Kidney glomerular epithelial cell (primary cell): ENCODE results near the gene PDE6A.
"Not testable (repeated sequence)": the region's sequence is repeated elsewhere in the genome, so short reads cannot be mapped to it uniquely, and the experiment has no call there.

Experiments
- DNase-seq: peaks from one replicate; lab custom pipeline; 2025; lab: John Stamatoyannopoulos, UW

PDE6A gene

DNA sequence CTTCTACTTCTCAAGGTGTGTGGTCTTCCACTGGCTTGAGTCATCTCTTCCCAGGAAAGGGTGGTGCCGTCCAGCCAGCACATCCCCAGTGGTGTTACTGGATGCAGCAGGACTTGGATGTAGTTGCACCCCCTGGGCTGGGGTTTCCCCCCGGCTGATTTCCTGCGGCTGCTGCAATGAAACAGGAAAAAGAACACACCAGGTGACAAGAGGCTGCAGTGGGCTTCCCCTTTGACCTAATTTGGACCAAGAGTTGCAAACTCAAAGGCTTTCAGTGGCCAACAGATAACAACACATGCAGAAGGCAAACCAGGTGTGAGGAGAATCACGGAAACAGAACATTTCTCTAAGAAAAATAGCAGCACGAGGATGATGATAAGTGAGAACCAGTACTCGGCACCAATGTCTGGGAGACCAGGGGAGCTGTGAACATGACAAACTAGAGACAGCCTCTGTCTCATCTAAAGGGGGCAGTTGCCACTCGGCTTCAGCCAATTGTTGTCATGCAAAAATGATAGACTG lies 83.7 kb downstream of the PDE6A start:
- DNase-seq = peak; percentile 8

DNA sequence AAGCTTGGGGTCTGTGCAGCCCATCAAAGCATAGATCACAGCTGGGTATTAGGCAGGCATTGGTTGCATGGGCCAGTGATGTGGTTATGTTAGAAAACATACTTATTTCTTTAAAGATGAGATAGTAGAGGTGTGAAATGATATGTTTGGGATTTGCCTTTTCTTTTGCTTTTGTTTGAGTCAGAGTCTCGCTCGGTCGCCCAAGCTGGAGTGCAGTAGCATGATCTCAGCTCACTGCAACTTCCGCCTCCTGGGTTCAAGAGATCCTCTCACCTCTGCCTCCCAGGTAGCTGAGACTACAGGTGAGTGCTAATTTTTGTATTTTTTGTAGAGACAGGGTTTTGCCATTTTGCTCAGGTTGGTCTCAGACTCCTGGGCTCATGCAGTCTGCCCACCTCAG lies 84.8 kb downstream of the PDE6A start:
- DNase-seq = peak; percentile 67

DNA sequence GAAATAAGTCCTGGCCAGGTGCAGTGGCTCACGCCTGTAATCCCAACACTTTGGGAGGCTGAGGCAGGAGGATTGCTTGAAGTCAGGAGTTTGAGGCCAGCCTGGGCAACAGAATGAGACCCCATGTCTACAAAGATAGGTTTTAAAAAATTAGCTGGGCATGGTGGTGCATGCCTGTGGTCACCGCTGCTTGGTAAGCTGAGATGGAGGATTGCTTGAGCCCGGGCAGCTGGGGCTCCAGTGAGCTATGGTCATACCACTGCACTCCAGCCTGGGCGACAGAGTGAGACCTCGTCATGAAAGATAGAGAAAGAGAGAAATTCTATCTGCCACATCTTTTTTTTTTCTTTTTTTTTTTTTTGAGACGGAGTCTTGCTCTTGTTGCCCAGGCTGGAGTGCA lies 86.1 kb downstream of the PDE6A start:
- DNase-seq = not testable (repeated sequence)

DNA sequence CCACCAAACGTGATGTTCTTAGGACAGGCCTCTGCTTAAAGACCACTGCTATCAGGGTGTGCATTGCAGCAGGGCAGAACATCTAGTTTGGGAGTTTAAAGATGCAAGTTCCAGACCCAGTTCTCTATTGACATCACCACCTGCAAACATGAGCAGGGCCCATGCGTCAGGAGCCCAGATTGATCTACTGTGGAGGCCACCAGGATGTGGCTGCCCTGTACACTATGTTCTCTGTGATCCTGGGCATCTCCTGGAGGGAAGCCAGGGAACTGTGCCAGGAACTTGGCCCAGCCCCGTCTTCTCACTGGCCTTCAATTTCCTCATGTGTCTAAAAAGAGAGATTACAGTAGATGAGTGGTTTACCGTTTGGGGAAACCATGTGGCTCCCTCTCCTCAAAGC lies 87.1 kb downstream of the PDE6A start:
- peak; percentile 17 for DNase-seq

DNA sequence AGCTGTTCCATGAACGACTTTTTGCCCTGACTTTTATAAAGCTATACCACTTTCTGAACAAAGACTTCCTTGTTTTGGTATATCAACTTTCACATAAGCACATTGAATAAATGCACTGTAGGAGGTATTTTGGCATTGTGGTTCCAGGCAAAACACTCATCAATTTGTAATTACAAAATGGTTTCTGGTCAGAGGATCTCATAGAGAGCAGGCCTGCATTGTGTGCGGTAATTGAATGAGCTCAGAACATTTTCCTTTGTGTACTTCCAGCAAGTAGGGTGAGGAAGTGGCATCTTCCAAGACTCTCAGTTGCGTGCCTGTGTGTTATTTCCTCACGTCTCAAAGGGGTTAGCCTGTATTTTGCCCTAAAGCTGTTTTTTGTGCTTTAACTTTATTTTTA lies 89.2 kb downstream of the PDE6A start:
- DNase-seq = no peak

DNA sequence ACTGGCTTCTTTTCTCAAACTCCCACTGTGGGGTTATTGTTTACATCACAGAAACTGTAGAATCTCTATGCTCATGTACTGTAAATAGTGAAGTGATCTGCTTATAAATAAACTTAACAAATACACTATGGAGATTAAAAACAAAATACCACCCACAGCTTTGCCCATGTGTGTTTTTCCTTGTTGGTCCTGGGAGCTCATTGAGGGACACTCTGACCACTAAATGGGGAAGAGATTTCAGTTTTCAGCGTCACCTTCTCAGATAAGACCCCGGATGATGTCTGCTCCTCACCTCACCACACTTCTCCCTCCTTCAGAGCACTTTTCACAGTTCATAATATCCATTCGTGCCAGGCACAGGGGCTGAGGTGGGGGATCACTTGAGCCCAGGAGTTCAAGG lies 89.7 kb downstream of the PDE6A start:
- no peak for DNase-seq

DNA sequence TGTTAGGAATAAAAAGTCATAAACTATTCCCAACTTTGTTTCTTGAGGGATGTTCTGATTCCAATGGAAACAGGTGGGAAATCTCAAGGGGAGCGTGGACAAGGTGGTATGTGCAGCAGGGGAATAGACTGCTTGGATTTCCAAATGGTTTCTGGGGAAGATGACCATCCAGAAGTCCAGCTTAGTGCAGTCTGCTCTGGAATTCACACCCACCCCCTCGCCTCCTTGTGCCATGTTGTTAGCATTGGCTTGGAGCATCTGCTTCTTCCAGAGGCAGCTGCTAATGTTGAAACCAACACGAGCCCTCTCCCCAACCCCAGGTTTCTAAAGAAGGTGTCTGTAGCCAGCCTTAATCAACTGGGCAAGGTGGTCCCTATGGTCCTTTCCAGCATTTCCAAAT lies 90.9 kb downstream of the PDE6A start:
- no peak for DNase-seq

DNA sequence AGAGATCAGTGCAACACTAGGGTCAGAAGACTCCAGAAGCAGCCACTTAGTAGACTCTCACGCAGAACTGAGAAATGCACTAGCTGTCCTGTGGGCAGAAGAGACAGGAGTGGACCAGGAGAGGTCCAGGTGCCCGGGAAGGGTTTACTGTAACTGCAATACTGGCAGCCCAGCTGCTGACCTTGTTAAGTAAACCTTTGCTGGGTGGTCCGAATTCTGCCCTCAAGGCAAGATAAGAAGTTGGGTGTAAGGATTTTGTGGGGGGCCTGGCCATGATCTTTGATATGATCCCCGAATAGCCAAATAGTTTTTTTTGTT lies 91.3 kb downstream of the PDE6A start:
- DNase-seq = no peak

DNA sequence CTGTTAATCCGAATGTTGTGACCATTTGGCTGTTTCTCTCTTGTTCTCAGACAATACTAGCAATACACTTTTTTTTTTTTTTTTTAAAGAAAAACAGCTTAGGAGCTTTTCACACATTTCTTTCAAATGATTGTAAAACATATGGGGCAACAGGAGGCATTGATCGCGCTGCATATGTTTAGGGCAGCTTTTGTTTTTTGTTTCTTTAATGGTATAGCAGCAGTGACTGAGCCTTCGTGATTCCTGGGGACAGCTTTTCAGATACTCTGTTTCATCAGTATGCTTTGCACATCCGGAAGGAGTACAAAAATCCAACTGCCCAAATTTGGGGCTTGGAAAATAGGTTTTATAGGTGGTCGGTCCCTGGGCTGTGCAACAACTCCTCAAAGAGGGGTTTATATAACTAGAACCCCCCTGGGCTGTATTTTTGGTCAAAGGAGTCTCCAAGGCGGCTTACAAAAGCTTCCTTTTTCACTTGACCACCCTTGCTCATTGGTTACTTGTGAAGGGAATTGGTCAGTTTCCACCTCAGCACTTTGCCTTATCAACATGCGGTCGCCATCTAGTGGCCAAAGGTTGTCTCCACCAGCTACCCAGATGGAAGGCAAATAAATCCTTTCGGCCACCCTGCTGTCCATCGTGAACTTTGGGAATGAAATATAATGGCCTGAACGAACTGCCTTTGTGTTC lies 91.8 kb downstream of the PDE6A start:
- peak; percentile 56 for DNase-seq

DNA sequence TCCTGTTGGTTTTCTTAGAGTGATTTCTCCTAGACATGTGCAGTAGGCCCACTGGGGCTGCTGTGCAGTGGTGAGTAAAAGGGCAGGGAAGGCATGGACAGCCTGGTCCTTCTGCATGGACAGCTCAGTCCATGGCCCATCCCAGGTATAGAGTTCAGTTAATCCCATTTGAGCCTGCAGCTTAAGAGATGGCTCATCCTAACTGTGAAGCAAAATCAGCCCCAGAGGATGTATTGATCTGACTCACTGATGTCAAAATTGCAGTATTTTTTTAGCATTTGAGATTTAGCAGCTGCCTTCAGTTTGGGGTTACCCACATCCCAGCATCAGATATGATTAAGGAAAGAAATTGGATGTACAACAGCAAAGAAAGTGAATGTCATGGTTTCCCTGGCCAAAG lies 93.4 kb downstream of the PDE6A start:
- DNase-seq = no peak

DNA sequence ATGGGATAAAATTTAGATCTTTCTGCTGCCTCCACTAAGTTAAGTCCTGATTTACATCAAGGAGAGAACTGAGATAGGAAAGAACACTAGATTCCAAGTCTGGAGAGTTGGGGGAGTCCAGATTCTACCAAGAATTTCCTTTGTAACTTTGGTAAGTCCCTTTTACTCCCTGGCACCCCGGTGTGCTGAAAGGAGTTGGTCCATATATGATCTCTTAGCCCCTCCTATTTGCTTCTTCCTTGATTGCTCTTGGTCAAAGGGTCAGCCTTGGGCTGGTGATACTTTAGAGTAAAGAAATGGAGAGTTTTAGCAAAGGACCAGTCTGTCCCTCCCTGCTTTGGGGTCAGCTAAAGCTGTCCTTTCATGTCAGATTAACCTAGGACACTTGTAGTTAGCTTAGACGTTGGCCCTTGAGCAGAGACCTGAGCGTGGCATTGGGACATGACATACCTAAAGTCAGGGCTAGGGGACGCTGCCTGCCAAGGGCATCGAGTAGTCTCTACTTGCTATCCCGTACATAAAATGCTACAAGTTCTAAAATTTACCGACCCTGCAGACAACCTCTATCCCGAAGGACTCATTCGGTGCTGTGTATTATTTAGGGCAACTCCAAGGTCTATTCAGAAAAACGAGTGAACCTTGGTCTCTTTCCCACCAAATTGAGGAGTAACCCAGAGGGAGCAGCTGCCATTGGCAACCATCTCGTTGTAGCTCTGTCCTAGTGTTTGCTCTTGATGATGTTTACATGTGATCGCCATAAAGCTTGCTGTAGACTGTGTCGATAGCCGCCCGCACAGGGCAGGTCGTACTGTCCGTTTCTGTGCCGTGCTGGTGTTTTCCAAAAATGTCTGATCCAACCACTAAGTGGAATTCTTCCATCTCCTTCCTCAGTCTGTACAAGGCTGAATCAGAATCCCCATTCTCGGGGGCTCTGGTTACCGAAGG lies 94.4 kb downstream of the PDE6A start:
- DNase-seq = no peak

DNA sequence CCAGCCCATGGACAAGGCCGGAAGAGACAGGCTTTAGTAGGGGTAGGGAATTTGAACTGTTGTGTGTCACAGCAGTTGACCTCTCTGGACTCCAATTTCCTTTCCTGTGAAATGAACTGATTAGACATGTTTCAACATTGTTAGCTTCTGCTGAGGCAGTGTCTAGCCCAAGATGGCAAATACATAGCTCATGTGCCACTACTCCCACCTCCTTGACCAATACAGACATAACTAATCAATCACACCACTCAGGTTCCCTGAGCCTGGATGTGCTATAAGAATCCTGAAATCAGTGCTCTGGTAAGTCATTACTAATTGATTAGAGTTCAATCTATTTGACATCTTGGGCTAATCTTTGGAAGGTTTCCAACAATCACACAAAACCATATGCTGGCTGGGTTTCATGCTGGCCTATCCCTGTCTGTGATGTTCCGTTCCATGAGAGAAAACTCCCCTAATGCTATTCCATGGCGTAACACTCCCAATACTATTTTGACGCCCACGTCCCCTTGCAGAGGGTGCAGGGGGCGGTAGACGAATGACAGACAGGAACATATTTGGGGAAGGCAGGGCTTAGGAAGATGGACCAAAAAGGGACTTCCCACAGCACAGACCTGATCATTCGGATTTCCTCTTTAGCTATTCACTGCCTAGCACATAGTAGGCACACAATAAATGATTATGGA lies 95.2 kb downstream of the PDE6A start:
- no peak for DNase-seq

DNA sequence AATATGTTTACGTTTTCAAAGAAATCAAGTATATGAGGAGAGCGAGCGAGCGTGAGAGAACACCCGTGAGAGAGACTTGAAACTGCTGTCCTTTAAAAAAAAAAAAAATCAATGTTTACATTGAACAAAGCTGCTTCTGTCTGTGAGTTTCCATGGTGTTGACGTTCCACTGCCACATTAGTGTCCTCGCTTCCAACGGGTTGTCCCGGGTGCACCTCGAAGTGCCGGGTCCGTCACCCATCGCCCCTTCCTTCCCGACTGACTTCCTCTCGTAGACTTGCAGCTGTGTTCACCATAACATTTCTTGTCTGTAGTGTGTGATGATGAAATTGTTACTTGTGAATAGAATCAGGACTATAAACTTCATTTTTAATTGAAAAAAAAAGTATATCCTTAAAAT lies 97.0 kb downstream of the PDE6A start:
- no peak for DNase-seq

DNA sequence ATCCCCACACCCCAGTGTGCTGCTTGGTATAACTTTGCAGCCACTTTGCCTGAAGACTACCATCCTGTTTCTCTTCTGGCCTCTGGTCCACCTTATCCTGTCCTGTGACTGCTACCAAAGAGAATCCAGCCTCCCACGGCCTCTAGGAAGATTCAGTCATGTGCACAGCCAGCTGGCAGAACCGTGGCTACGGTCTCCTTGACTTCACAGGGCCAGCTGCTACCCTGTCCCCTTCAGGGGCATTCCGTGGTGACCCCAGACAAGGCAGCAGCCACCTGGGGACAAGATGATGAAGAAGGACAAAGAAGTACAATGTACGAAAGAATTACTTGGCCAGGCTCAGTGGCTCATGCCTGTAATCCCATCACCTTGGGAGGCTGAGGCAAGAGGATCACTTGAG lies 98.6 kb downstream of the PDE6A start:
- DNase-seq = no peak

DNA sequence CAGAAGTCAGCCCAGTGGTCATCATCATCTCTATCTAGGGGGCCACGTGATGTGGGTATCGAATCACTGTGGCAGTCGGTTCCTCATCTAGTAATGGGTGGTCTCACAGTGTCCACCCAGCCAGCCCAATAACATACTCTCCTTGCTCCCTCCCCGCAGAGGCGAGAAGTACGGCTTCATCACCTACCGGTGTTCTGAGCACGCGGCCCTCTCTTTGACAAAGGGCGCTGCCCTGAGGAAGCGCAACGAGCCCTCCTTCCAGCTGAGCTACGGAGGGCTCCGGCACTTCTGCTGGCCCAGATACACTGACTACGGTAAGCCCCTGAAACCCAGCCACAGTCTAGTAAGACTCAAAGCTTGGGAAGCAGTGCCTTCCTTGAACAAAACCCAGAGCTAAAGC lies 99.0 kb downstream of the PDE6A start:
- no peak for DNase-seq

DNA sequence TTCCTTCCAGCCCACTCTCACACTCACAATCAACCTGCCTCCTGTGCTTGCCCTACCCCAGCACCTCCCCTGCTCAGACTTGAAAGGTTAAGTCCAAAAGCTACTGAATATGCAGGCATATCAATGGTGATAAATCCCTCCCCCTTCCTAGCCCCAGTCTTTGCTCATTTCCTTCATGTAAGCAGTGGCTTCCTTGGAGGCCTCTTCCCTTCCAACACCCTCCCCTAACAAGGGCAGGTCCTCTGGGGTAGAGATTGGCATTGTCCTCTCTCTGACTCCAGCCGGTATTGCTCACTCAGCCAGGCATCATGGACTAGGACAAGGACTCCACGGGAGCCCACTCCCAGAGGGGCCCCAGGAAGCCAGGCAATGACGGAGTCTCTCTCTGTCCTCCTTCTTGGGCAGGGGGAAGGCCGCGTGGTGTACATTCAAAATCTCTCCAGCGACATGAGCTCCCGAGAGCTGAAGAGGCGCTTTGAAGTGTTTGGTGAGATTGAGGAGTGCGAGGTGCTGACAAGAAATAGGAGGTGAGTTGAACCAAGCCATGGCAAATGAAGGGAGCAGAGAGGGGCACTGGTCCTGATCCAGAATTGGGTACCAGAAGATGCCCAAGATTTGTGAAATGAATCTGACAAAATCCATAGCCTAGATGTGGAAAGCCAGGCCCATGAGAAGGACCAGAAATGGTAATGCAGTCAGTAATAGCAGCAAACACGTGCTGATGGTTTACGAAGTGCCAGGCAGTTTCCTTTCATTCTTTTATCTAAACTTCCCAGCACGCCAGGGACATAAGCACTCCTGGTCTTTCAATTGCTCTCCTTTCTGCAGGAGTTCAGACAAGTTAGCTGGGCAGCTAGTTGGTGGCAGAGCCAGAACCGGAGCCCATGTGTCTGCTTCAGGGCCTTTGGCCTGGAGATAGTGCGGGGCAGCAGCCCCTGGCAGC lies 102.5 kb downstream of the PDE6A start:
- no peak for DNase-seq

DNA sequence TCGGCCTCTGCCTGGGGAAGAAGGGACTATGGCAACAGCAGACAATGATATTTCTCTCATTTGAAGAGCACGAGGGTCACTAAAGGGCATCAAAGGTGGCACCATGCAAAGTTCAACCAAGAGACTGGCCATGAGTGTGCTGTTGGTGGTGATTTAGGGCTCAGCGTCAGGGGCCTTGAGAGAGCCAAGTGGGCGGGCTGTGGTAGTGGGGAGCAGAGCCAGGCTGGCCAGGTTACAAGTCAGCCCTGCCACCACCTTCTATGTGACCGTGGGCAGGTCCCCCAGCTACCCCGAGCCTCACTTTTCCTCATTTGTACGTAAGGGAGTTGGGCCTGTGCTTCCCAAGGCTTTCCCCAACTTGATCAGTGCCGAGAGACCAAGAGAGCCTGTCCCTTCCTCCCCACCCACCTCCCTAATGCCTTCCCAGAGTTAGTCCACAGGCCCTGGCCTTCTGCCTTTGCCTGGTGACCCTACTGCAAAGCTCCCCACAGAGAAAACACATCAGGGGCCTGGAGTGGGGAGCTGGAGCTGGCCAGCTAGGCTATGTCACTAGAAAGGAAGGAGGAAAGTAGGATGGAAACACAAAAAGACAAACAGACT lies 104.3 kb downstream of the PDE6A start:
- DNase-seq = no peak

DNA sequence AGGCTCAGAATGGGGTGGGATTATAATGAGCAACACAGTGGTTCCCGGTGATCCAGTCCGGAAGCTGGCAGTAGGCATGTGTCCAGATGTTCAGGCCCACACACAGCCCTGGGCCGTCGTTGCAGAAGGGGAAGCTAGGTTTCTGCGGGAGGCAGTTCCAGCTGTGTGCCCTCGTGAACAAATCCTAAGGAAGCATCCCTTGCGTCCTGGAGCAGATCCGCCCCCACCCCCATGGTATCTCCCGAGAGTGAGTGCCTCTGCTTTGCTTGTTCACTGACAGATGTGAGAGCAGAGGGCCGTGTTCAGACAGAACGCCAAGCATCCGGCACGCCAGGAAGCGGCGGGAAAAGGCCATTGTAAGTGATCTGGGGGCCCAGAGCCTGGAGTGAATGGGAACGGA lies 104.8 kb downstream of the PDE6A start:
- DNase-seq = no peak

DNA sequence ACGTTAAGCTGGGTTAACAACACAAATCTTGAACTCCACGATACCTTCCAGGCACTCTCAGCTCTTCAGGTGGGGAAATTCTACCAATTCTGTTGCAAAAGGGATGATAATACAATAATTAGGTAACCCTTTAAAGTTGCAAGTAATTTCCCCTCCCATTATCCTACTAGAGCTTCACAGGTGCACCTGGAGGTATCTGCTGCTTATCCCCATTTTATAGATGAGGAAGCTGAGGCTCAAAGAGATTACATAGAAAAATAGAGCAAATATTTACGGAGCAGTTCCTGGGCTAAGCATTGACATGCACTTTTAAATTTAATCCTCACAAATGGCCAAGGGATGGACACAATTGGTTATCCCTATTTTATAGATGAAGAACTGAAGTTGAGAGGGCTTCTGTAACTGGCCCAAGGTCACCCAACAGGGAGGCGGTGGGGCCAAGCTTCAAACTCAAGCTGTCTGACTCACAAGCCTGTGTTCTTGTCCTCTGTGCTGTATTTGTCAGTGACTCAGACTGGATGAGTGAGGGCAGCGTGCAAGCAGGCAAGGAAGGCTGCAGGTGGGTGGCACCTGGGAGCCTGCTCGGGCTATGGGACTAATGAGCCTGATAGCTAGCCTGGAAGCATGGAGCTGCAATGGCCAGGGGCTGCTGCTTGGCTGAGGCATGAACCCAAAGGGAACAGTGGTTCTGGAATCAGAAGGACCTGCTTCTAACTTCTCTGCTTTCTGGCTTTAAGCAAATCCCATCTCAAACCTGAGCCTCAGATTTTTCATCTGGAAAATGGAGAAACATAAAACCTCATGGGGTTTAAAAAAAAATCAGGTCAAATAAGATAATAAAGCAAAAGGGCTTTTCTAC lies 105.5 kb downstream of the PDE6A start:
- DNase-seq = peak; percentile 57

DNA sequence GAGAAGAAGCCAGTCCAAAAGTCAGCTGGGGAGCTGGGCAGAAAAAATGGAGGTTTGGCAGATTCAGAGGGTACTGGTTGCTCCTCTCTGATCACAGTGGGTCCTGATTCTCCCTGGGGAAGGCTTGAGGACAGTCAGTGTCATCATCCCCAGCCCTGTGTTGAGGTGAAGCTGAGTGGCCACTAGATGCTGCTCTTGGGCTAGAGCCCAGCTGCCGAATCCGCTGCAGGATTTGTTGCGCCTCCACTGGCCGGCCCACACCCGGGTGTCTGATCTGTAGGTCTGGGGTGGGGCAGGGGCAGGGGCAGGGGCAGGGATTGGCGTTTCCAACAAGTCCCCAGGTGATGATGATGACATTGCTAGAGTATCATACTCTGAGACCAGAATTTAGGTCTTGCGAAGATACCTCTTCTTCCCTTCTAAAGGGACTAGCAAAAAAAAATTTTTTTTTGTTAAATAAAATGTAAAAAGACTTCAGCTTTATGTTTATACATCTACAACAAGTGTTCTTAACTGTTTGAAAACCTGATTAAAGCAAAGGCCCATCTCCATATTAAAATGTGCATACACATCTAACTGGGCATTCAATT lies 106.8 kb downstream of the PDE6A start:
- DNase-seq = peak; percentile 28
